Loucy (cell line): ENCODE measurements around the gene PPP1R15A.
"Not testable (repeated sequence)": the region's sequence is repeated elsewhere in the genome, so short reads cannot be mapped to it uniquely, and the experiment has no call there.

ENCODE experiments used
- H2AFZ ChIP-seq: fragments of 200-600 bp; sonication (generic); 2 replicates; pipeline ENCODE4 v1.6.0; 2016; ENCODE audit warnings: antibody characterized with exemption, mild to moderate bottlenecking, low read length, moderate library complexity
- H3F3A ChIP-seq: fragments of 200-600 bp; 2 replicates; pipeline ENCODE4 v1.6.0; 2016; ENCODE audit warnings: antibody characterized with exemption, low read depth, mild to moderate bottlenecking
- H3K27me3 ChIP-seq: fragments of 200-600 bp; sonication (generic); 2 replicates; pipeline ENCODE4 v1.6.1; 2014; ENCODE audit warnings: low read length, mild to moderate bottlenecking; ENCODE audit not compliant: insufficient read depth, poor library complexity, severe bottlenecking
- H3K36me3 ChIP-seq: fragments of 200-600 bp; sonication (generic); 2 replicates; pipeline ENCODE4 v1.6.1; 2016; ENCODE audit warnings: low read length; ENCODE audit not compliant: insufficient read depth
- H3K4me1 ChIP-seq: fragments of 200-600 bp; sonication (generic); 2 replicates; pipeline ENCODE4 v1.5.1; 2014; ENCODE audit warnings: low read length, mild to moderate bottlenecking; ENCODE audit not compliant: insufficient read depth, poor library complexity, severe bottlenecking
- H3K4me2 ChIP-seq: fragments of 200-600 bp; sonication (generic); 2 replicates; pipeline ENCODE4 v1.6.0; 2014; ENCODE audit warnings: antibody characterized with exemption, low read length, low read depth, mild to moderate bottlenecking; ENCODE audit not compliant: poor library complexity, severe bottlenecking
- H3K4me3 ChIP-seq: fragments of 200-600 bp; sonication (generic); 2 replicates; pipeline ENCODE4 v1.5.1; 2014; ENCODE audit warnings: low read length, mild to moderate bottlenecking, mixed read lengths; ENCODE audit not compliant: poor library complexity, severe bottlenecking
- H3K79me2 ChIP-seq: fragments of 200-600 bp; sonication (generic); 2 replicates; pipeline ENCODE4 v1.6.1; 2014; ENCODE audit warnings: low read length; ENCODE audit not compliant: insufficient read depth
- H3K9ac ChIP-seq: fragments of 200-600 bp; sonication (generic); 2 replicates; pipeline ENCODE4 v1.6.0; 2014; ENCODE audit warnings: mild to moderate bottlenecking, low read depth, low read length, moderate library complexity; ENCODE audit not compliant: poor library complexity, severe bottlenecking
- H3K9me2 ChIP-seq: fragments of 200-600 bp; sonication (generic); replicated peaks from 2 replicates; pipeline ENCODE4 v1.6.1; 2016; ENCODE audit warnings: low read depth, low read length, mixed read lengths
- H3K9me3 ChIP-seq: fragments of 200-600 bp; sonication (generic); 2 replicates; pipeline ENCODE4 v1.6.1; 2014; ENCODE audit warnings: mild to moderate bottlenecking, antibody characterized with exemption, low read length, low read depth; ENCODE audit not compliant: insufficient read depth
- H4K20me1 ChIP-seq: fragments of 200-600 bp; sonication (generic); 2 replicates; pipeline ENCODE4 v1.6.0; 2014; ENCODE audit warnings: antibody characterized with exemption, low read length, mild to moderate bottlenecking; ENCODE audit not compliant: insufficient read depth, poor library complexity, severe bottlenecking
- CTCF ChIP-seq: fragments of 200-600 bp; sonication (generic); conservative IDR thresholded peaks from 2 replicates; pipeline ENCODE4 v1.5.1; 2014; ENCODE audit warnings: mild to moderate bottlenecking, antibody characterized with exemption, low read length
- EZH2phosphoT487 ChIP-seq: fragments of 200-600 bp; IDR thresholded peaks from 2 replicates; pipeline ENCODE4 v1.6.1; 2018; ENCODE audit warnings: antibody characterized with exemption, mild to moderate bottlenecking, moderate library complexity, borderline replicate concordance

The PPP1R15A gene

GRCh38 chr19:48845384-48845783, 26.8 kb upstream of the PPP1R15A start:
- Histone ChIP-seq H3K9me3 (no peaks in the 10 kb centered on the region), H3K36me3 (no peaks in the 10 kb centered on the region), H3K9me2 (no peaks in the 10 kb centered on the region), H4K20me1 (no peaks in the 10 kb centered on the region), H3K9ac (no peak overlapping the region), H3K4me2 (no peak overlapping the region), H3K4me3 (no peak overlapping the region), H3K79me2 (no peaks in the 10 kb centered on the region), H2AFZ (no peak overlapping the region), H3K27me3 (no peaks in the 10 kb centered on the region), H3K4me1 (no peaks in the 10 kb centered on the region), H3F3A (no peaks in the 10 kb centered on the region)
- TF ChIP-seq CTCF, result no peak
- TF ChIP-seq EZH2phosphoT487, result no peak

- H3K9ac ChIP-seq, H3K9me3 ChIP-seq, H2AFZ ChIP-seq, H3K4me2 ChIP-seq, H3K9me2 ChIP-seq, H3K4me3 ChIP-seq, H3K79me2 ChIP-seq, H3K4me1 ChIP-seq, H3K27me3 ChIP-seq, H4K20me1 ChIP-seq, H3K36me3 ChIP-seq, H3F3A ChIP-seq: not testable (repeated sequence)
Observed at GRCh38 chr19:48846659-48847058, 25.6 kb upstream of the PPP1R15A start.

GRCh38 chr19:48852292-48852691, 19.9 kb upstream of the PPP1R15A start:
- Histone ChIP-seq H3F3A (no peaks in the 10 kb centered on the region), H3K4me3 (no peak overlapping the region)

More at GRCh38 chr19:48852292-48852691, 19.9 kb upstream of the PPP1R15A start:
- H4K20me1 ChIP-seq, result no peaks in the 10 kb centered on the region
- H3K4me2 ChIP-seq, result no peak overlapping the region
- H3K79me2 ChIP-seq, result no peaks in the 10 kb centered on the region
- TF ChIP-seq EZH2phosphoT487 (no peak), CTCF (no peak)
- no peaks in the 10 kb centered on the region for H3K27me3 ChIP-seq
- no peaks in the 10 kb centered on the region for H3K4me1 ChIP-seq
- no peak overlapping the region for H3K9ac ChIP-seq
- H2AFZ ChIP-seq, result no peak overlapping the region
- no peaks in the 10 kb centered on the region for H3K36me3 ChIP-seq
- no peaks in the 10 kb centered on the region for H3K9me3 ChIP-seq
- no peaks in the 10 kb centered on the region for H3K9me2 ChIP-seq
